IMR-90 (cell line): ENCODE measurements around the gene PLXDC1. TPM values are rescaled to one million over a fixed set of nuclear protein-coding genes. Genes with fewer than 3 reads are reported as not detected.

Experiments used
- ATAC-seq: fragments of 200-7000 bp; cut with Tn5 transposase; 2 replicates; pipeline ENCODE4 v1.9.1; 2020; ENCODE audit warnings: low read depth, mild to moderate bottlenecking, moderate library complexity
- BruUV-seq: library from RNA; stranded (reverse); fragments of 400-500 nt; replicated peaks from 2 replicates; lab custom pipeline; 2021; lab: Mats Ljungman, UMichigan
- CTCF ChIA-PET: fragments of 300-600 bp; formaldehyde crosslinking; extraction: SDS; loops from one replicate; lab custom pipeline; 2021; ENCODE audit warnings: antibody characterized with exemption; lab: Yijun Ruan, JAX
- POLR2A ChIA-PET: fragments of 300-600 bp; sonication (Branson Sonifier 250); formaldehyde crosslinking; loops from one replicate; lab custom pipeline; 2022; ENCODE audit warnings: antibody characterized with exemption; ENCODE audit not compliant: unreplicated experiment; lab: Charles Lee
- DNase-seq: peaks from one replicate; pipeline ENCODE4 v3.0.0; 2013
- H2AFZ ChIP-seq: replicated peaks from 2 replicates; pipeline ENCODE3; 2013; ENCODE audit warnings: low read length, mild to moderate bottlenecking; ENCODE audit not compliant: poor library complexity
- H2AK5ac ChIP-seq: 2 replicates; pipeline ENCODE4 v1.6.1; 2013; ENCODE audit warnings: low read depth, low read length, inconsistent platforms
- H2AK9ac ChIP-seq: replicated peaks from 2 replicates; pipeline ENCODE3; 2013; ENCODE audit warnings: mild to moderate bottlenecking, low read depth, low read length, moderate library complexity; ENCODE audit not compliant: poor library complexity
- H2BK120ac ChIP-seq: 2 replicates; pipeline ENCODE4 v1.6.1; 2013; ENCODE audit warnings: low read depth, low read length, inconsistent platforms
- H2BK15ac ChIP-seq: 3 replicates; pipeline ENCODE4 v1.6.1; 2013; ENCODE audit warnings: low read depth, low read length, inconsistent platforms
- H2BK20ac ChIP-seq: 2 replicates; pipeline ENCODE4 v1.6.1; 2013; ENCODE audit warnings: low read depth, mild to moderate bottlenecking, inconsistent platforms, low read length, moderate library complexity
- H2BK5ac ChIP-seq: 2 replicates; pipeline ENCODE4 v1.6.1; 2013; ENCODE audit warnings: mild to moderate bottlenecking, low read depth, low read length, inconsistent platforms; ENCODE audit not compliant: poor library complexity, severe bottlenecking
- H3K14ac ChIP-seq: replicated peaks from 2 replicates; pipeline ENCODE4 v1.6.1; 2013; ENCODE audit warnings: low read depth, low read length, inconsistent platforms
- H3K18ac ChIP-seq: 2 replicates; pipeline ENCODE4 v1.6.1; 2013; ENCODE audit warnings: low read depth, low read length, control low read depth
- H3K23ac ChIP-seq: 2 replicates; pipeline ENCODE4 v1.6.1; 2013; ENCODE audit warnings: low read depth, low read length, inconsistent platforms
- H3K27ac ChIP-seq: 2 replicates; pipeline ENCODE4 v1.5.1; 2013; ENCODE audit warnings: mild to moderate bottlenecking, control low read depth, low read length; ENCODE audit not compliant: insufficient read depth
- H3K27me3 ChIP-seq: 2 replicates; pipeline ENCODE4 v1.6.1; 2013; ENCODE audit warnings: low read length; ENCODE audit not compliant: control insufficient read depth, insufficient read depth
- H3K36me3 ChIP-seq: 2 replicates; pipeline ENCODE4 v1.6.1; 2013; ENCODE audit warnings: low read length, mixed read lengths; ENCODE audit not compliant: control insufficient read depth, insufficient read depth
- H3K4ac ChIP-seq: 2 replicates; pipeline ENCODE4 v1.6.1; 2013; ENCODE audit warnings: low read depth, low read length, inconsistent platforms
- H3K4me1 ChIP-seq: 2 replicates; pipeline ENCODE4 v1.6.1; 2013; ENCODE audit warnings: low read length, mixed read lengths; ENCODE audit not compliant: control insufficient read depth, insufficient read depth
- H3K4me2 ChIP-seq: 2 replicates; pipeline ENCODE4 v1.6.1; 2013; ENCODE audit warnings: low read depth, mild to moderate bottlenecking, control low read depth, low read length, moderate library complexity
- H3K4me3 ChIP-seq: 2 replicates; pipeline ENCODE4 v1.5.1; 2013; ENCODE audit warnings: low read depth, mild to moderate bottlenecking, control low read depth, low read length, moderate library complexity; ENCODE audit not compliant: insufficient read depth
- H3K56ac ChIP-seq: 2 replicates; pipeline ENCODE4 v1.6.1; 2013; ENCODE audit warnings: low read length, inconsistent platforms; ENCODE audit not compliant: insufficient read depth; ENCODE audit errors: extremely low read depth
- H3K79me1 ChIP-seq, 2 experiments: 2 replicates each; pipeline ENCODE4 v1.6.1; 2013; ENCODE audit warnings: low read length in 2 of 2, inconsistent platforms in 1 of 2, low read depth in 1 of 2
- H3K9ac ChIP-seq: 2 replicates; pipeline ENCODE4 v1.6.1; 2013; ENCODE audit warnings: low read depth, low read length, control low read depth
- H3K9me1 ChIP-seq: 2 replicates; pipeline ENCODE4 v1.6.1; 2013; ENCODE audit warnings: low read length, inconsistent platforms; ENCODE audit not compliant: insufficient read depth
- H3K9me3 ChIP-seq: 2 replicates; pipeline ENCODE4 v1.6.1; 2013; ENCODE audit warnings: low read length; ENCODE audit not compliant: control insufficient read depth, insufficient read depth
- H4K20me1 ChIP-seq: 2 replicates; pipeline ENCODE4 v1.6.1; 2013; ENCODE audit warnings: low read length, inconsistent platforms; ENCODE audit not compliant: insufficient read depth
- H4K5ac ChIP-seq: 2 replicates; pipeline ENCODE4 v1.6.1; 2013; ENCODE audit warnings: mild to moderate bottlenecking, low read depth, low read length, control low read depth
- H4K8ac ChIP-seq, 2 experiments: 2 replicates each; pipeline ENCODE4 v1.6.1; 2013; ENCODE audit warnings: low read depth in 2 of 2, low read length in 2 of 2, control low read depth in 1 of 2, inconsistent platforms in 1 of 2
- H4K91ac ChIP-seq: 2 replicates; pipeline ENCODE4 v1.6.1; 2013; ENCODE audit warnings: low read depth, low read length, inconsistent platforms; ENCODE audit not compliant: insufficient read depth
- BHLHE40 ChIP-seq: fragments of 150-350 bp; IDR thresholded peaks from 2 replicates; pipeline ENCODE4 v1.6.1; 2016; ENCODE audit warnings: mild to moderate bottlenecking, low read depth, low read length
- CEBPB ChIP-seq: IDR thresholded peaks from 2 replicates; pipeline ENCODE4 v1.6.1; 2012; ENCODE audit warnings: low read depth, low read length, improper control_type of control experiment
- CHD1 ChIP-seq: IDR thresholded peaks from 2 replicates; pipeline ENCODE4 v1.6.1; 2012; ENCODE audit warnings: low read depth, low read length, improper control_type of control experiment
- FOS ChIP-seq: fragments of 150-350 bp; IDR thresholded peaks from 2 replicates; pipeline ENCODE4 v1.6.1; 2016; ENCODE audit warnings: low read depth, low read length
- MAZ ChIP-seq: IDR thresholded peaks from 2 replicates; pipeline ENCODE4 v1.6.1; 2012; ENCODE audit warnings: low read depth, mild to moderate bottlenecking, low read length, improper control_type of control experiment, moderate library complexity, borderline replicate concordance
- MXI1 ChIP-seq: IDR thresholded peaks from 2 replicates; pipeline ENCODE4 v1.6.1; 2012; ENCODE audit warnings: low read depth, mild to moderate bottlenecking, low read length, moderate library complexity, borderline replicate concordance
- NFE2L2 ChIP-seq: fragments of 150-350 bp; IDR thresholded peaks from 2 replicates; pipeline ENCODE4 v1.6.1; 2016; ENCODE audit warnings: low read depth, mild to moderate bottlenecking, low read length
- POLR2A ChIP-seq: IDR thresholded peaks from 2 replicates; pipeline ENCODE4 v1.6.1; 2012; ENCODE audit warnings: mild to moderate bottlenecking, low read depth, low read length
- RAD21 ChIP-seq: IDR thresholded peaks from 2 replicates; pipeline ENCODE4 v1.6.1; 2012; ENCODE audit warnings: low read length, improper control_type of control experiment
- RCOR1 ChIP-seq: IDR thresholded peaks from 2 replicates; pipeline ENCODE4 v1.6.1; 2012; ENCODE audit warnings: mild to moderate bottlenecking, low read length, improper control_type of control experiment; ENCODE audit not compliant: insufficient replicate concordance
- RFX5 ChIP-seq: IDR thresholded peaks from 2 replicates; pipeline ENCODE4 v1.8.0; 2012; ENCODE audit warnings: low read depth, mild to moderate bottlenecking, low read length, moderate library complexity
- SMC3 ChIP-seq: fragments of 150-350 bp; IDR thresholded peaks from 2 replicates; pipeline ENCODE4 v1.6.1; 2016; ENCODE audit warnings: low read depth, mild to moderate bottlenecking, antibody characterized with exemption, low read length, moderate library complexity
- WGBS, 2 experiments: methylation state at CpG; one replicate each; pipeline versions ENCODE4 v1.1.5 to v1.1.7; 2013; ENCODE audit warnings: missing lambda C conversion rate in 2 of 2; ENCODE audit not compliant: insufficient read length in 1 of 2; ENCODE audit errors: extremely low coverage in 2 of 2; 5-methylcytosine and 5-hydroxymethylcytosine counted together
- dilution Hi-C: fragments of 300-500 bp; cut with HindIII; formaldehyde crosslinking; loops from one replicate; pipeline ENCODE4 v1.14.3; 2018; ENCODE audit warnings: low sequenced_read_pairs; ENCODE audit not compliant: unreplicated experiment
- in situ Hi-C: fragments of 300-500 bp; cut with MboI; formaldehyde crosslinking; loops from 3 replicates; pipeline ENCODE4 v1.14.3; 2019; ENCODE audit warnings: low sequenced_read_pairs, inconsistent platforms, mixed read lengths
- intact Hi-C: fragments of 100-400 bp; cut with micrococcal nuclease; formaldehyde crosslinking; loops from 2 replicates; pipeline ENCODE4 v1.10.0; 2022
- polyA plus RNA-seq, 3 experiments: library from polyadenylated mRNA; depleted of rRNA; stranded (reverse); fragments of >200 nt; gene quantifications; 2 replicates each; pipeline ENCODE4 v1.2.3, GENCODE V29; 2012; ENCODE audit warnings: low replicate concordance in 1 of 3
- total RNA-seq: library from RNA; depleted of rRNA; stranded (reverse); fragments of >200 nt; gene quantifications from 2 replicates; pipeline ENCODE4 v1.2.3, GENCODE V29; 2012
- TF ChIP-seq, protein P1 (sequence below): fragments of 150-350 bp; IDR thresholded peaks from 2 replicates; pipeline ENCODE4 v1.6.1; 2017; ENCODE audit warnings: mild to moderate bottlenecking, antibody characterized with exemption, low read length, low read depth
- TF ChIP-seq, protein P2 (sequence below): fragments of 150-350 bp; IDR thresholded peaks from 2 replicates; pipeline ENCODE4 v1.6.1; 2016; ENCODE audit warnings: low read depth, mild to moderate bottlenecking, low read length, moderate library complexity, borderline replicate concordance

The PLXDC1 gene
- total and polyA plus RNA-seq, 2 of the 4 experiments (the other 2 are of a cell fraction) = under 0.01 to 0.50 TPM

DNA sequence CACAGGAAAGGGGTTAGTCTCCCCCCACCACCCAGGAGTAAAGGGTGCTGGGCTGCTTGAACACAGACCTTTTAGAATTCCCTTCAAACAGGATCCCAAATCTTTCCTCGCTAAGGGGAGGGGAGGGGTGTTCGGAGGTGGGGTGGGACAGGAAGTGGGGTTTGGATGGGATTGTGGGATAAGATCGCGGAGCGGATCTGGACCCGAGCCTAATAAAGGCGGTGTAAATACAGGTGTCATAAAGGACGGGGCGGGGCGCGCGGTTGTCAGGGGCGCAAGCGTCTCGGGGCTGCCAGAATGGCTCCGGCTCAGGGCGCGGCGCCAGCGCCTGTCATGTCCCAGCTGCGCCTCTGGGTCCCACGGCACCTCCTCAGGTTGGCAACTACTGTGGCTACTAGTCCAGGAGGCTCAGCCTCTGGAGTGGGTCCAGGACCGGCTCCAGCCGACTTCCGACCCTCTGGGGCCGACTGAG is 124.4 kb downstream of the PLXDC1 start:
- H2BK120ac ChIP-seq = no peak overlapping the region
- TF ChIP-seq SMC3 (no peak), MXI1 (no peak), BHLHE40 (no peak), FOS (no peak), CEBPB (no peak), NFE2L2 (no peak), RCOR1 (no peak), MAZ (no peak), RFX5 (no peak), POLR2A (no peak), CHD1 (no peak), RAD21 (no peak)
- TF ChIP-seq, protein P1, sequence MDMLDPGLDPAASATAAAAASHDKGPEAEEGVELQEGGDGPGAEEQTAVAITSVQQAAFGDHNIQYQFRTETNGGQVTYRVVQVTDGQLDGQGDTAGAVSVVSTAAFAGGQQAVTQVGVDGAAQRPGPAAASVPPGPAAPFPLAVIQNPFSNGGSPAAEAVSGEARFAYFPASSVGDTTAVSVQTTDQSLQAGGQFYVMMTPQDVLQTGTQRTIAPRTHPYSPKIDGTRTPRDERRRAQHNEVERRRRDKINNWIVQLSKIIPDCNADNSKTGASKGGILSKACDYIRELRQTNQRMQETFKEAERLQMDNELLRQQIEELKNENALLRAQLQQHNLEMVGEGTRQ = no peak
- TF ChIP-seq, protein P2, sequence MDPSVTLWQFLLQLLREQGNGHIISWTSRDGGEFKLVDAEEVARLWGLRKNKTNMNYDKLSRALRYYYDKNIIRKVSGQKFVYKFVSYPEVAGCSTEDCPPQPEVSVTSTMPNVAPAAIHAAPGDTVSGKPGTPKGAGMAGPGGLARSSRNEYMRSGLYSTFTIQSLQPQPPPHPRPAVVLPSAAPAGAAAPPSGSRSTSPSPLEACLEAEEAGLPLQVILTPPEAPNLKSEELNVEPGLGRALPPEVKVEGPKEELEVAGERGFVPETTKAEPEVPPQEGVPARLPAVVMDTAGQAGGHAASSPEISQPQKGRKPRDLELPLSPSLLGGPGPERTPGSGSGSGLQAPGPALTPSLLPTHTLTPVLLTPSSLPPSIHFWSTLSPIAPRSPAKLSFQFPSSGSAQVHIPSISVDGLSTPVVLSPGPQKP = no peak
- no peak overlapping the region for H3K9ac ChIP-seq
- peaks cover 68% of the 10 kb centered on the region for H3K27me3 ChIP-seq
- H2AK9ac ChIP-seq = no peak overlapping the region
- peak overlapping the region; percentile 23; the same call in 1 of the 2 replicates for H3K4me3 ChIP-seq
- ChIA-PET CTCF (no interaction called here), POLR2A (no interaction called here)
- H4K8ac ChIP-seq = no peak overlapping the region
- no TSS peak for BruUV-seq
- H4K5ac ChIP-seq = no peak overlapping the region
- in situ Hi-C loops = no loop called here
- intact Hi-C loops = no loop called here
- H3K4ac ChIP-seq = no peak overlapping the region
- no peaks in the 10 kb centered on the region for H3K79me1 ChIP-seq
- dilution Hi-C loops = no loop called here
- 3% methylated on average over 6 of the region's 26 CpGs; no CpG with 5 or more reads in 1 of the 2 experiments for WGBS, 2 experiments
- peak overlapping the region; percentile 42; the same call in 1 of the 2 replicates for H3K4me2 ChIP-seq
- no peak overlapping the region for H4K91ac ChIP-seq
- H3K9me3 ChIP-seq = peaks cover 2% of the 10 kb centered on the region; the same call in 1 of the 2 replicates
- H2BK15ac ChIP-seq = no peak overlapping the region
- H2AK5ac ChIP-seq = no peak overlapping the region
- H3K27ac ChIP-seq = no peak overlapping the region
- no peaks in the 10 kb centered on the region for H4K20me1 ChIP-seq
- H3K4me1 ChIP-seq = no peaks in the 10 kb centered on the region
- no peak overlapping the region for H2AFZ ChIP-seq
- no peak for DNase-seq
- no peaks in the 10 kb centered on the region for H3K9me1 ChIP-seq
- H3K36me3 ChIP-seq = no peaks in the 10 kb centered on the region
- no peak overlapping the region for H3K23ac ChIP-seq
- no peak overlapping the region for H2BK20ac ChIP-seq
- H3K18ac ChIP-seq = no peak overlapping the region
- ATAC-seq = no peak; the same call in 1 of the 2 replicates
- H3K56ac ChIP-seq = no peak overlapping the region
- no peak overlapping the region for H2BK5ac ChIP-seq
- no peak overlapping the region for H3K14ac ChIP-seq
